Measurements from ENCODE around the gene HNF1A. TPM values are rescaled to one million over a fixed set of nuclear protein-coding genes. Genes with fewer than 3 reads are reported as not detected.
A peak's percentile ranks its signal among the peaks of the same experiment; 100 is the strongest.

Gene HNF1A
- total RNA-seq, 1 donor from 2014 or later = not detected

DNA sequence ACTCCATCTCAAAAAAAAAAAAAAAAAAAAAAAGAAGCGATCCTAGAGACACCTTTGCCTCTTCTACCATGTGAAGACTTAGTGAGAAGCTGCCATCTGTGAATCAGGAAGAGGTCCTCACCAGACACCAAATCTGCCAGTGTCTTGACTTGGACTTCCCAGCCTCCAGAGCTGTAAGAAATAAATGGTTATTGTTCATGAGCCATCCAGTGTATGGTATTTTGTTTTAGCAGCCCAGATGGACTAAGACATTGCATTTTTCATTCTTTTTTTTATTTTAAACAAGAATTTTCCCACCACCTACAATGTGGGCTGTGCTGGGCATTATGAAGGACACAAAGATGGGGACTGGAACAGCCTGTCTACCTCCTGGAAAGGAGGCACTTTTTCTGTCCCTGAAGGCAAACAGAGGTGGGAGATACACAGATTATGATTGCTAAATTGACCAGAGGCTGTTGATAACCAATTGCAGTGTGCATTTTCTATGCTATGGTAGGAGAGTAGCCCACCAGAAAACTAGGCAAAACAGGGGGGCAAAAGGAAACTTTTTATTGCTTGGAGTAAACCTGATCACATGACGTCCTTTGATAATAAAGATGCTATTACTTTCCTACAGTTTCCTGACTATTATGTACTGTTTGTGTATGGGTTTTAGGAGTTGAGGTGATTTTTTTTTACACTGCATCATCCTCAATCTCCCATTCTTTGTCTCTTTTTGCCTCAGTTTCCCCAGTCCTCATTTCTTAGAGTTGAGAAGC, 40.7 kb downstream of the HNF1A start:
- Histone ChIP-seq H3K4me3 (no peak overlapping the region), H3K27ac (no peak overlapping the region), H4K20me1 (ENCODE audit: low read depth) (no peaks in the 10 kb centered on the region), H3K4me2 (no peak overlapping the region), H3K27me3 (no peaks in the 10 kb centered on the region), H3K79me2 (ENCODE audit: low read depth) (peaks cover 16% of the 10 kb centered on the region), H2AFZ (replicated peaks) (no peak overlapping the region), H3K9ac (no peak overlapping the region), H3K9me3 (ENCODE audit: low read depth) (no peaks in the 10 kb centered on the region), H3K4me1 (peaks cover 8% of the 10 kb centered on the region), H3K36me3 (no peaks in the 10 kb centered on the region), H3F3A (ENCODE audit: low read depth) (peaks cover 6% of the 10 kb centered on the region)
- TF ChIP-seq EZH2 (IDR thresholded peaks at IDR 0.05) = no peak
- no peak for TF ChIP-seq EZH2phosphoT487 (IDR thresholded peaks at IDR 0.05)
- TF ChIP-seq, protein P1, sequence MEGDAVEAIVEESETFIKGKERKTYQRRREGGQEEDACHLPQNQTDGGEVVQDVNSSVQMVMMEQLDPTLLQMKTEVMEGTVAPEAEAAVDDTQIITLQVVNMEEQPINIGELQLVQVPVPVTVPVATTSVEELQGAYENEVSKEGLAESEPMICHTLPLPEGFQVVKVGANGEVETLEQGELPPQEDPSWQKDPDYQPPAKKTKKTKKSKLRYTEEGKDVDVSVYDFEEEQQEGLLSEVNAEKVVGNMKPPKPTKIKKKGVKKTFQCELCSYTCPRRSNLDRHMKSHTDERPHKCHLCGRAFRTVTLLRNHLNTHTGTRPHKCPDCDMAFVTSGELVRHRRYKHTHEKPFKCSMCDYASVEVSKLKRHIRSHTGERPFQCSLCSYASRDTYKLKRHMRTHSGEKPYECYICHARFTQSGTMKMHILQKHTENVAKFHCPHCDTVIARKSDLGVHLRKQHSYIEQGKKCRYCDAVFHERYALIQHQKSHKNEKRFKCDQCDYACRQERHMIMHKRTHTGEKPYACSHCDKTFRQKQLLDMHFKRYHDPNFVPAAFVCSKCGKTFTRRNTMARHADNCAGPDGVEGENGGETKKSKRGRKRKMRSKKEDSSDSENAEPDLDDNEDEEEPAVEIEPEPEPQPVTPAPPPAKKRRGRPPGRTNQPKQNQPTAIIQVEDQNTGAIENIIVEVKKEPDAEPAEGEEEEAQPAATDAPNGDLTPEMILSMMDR (IDR thresholded peaks at IDR 0.05) = no peak
- H3K9me3 Mint-ChIP-seq = no peaks in the 10 kb centered on the region
- no peaks in the 10 kb centered on the region for H3K36me3 Mint-ChIP-seq
- H3K27me3 Mint-ChIP-seq (ENCODE audit: insufficient read depth, low read depth) = peaks cover 9% of the 10 kb centered on the region
- H3K4me3 Mint-ChIP-seq = no peak overlapping the region
- H3K4me1 Mint-ChIP-seq = peaks cover 16% of the 10 kb centered on the region
- DNase-seq (ENCODE audit: low spot score) = no peak
- H3K27ac Mint-ChIP-seq = no peak overlapping the region

DNA sequence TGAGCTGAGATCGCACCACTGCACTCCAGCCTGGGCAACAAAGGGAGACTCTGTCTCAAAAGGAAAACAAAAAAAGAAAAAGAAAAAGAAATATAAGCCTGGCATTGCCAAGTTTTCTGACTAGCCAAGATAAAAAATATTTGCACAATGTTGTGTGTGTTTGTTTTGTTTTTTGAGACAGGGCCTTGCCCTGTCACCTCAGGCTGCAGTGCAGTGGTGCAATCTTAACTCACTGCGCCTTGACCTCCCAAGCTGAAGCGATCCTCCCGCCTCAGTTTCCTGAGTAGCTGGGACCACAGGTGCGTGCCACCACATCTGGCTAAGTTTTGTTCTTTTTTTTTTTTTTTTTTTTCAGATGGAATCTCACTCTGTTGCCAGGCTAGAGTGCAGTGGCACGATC, 43.4 kb downstream of the HNF1A start:
- Histone ChIP-seq H3K79me2 (ENCODE audit: low read depth) (no peaks in the 10 kb centered on the region), H3K9ac (no peak overlapping the region), H2AFZ (replicated peaks) (no peak overlapping the region), H3K9me3 (ENCODE audit: low read depth) (no peaks in the 10 kb centered on the region), H3K27ac (no peak overlapping the region), H3K4me1 (no peaks in the 10 kb centered on the region), H3K36me3 (no peaks in the 10 kb centered on the region), H3K27me3 (no peaks in the 10 kb centered on the region), H3F3A (ENCODE audit: low read depth) (no peaks in the 10 kb centered on the region), H4K20me1 (ENCODE audit: low read depth) (no peaks in the 10 kb centered on the region), H3K4me2 (no peak overlapping the region), H3K4me3 (no peak overlapping the region)
- Mint-ChIP-seq H3K4me3 (no peak overlapping the region), H3K4me1 (no peaks in the 10 kb centered on the region), H3K36me3 (no peaks in the 10 kb centered on the region), H3K27ac (no peak overlapping the region), H3K9me3 (no peaks in the 10 kb centered on the region), H3K27me3 (ENCODE audit: insufficient read depth, low read depth) (peaks cover 11% of the 10 kb centered on the region)
- DNase-seq (ENCODE audit: low spot score) = no peak
- TF ChIP-seq EZH2 (IDR thresholded peaks at IDR 0.05) = no peak
- TF ChIP-seq EZH2phosphoT487 (IDR thresholded peaks at IDR 0.05) = no peak
- TF ChIP-seq, protein P1 (IDR thresholded peaks at IDR 0.05) = no peak

DNA sequence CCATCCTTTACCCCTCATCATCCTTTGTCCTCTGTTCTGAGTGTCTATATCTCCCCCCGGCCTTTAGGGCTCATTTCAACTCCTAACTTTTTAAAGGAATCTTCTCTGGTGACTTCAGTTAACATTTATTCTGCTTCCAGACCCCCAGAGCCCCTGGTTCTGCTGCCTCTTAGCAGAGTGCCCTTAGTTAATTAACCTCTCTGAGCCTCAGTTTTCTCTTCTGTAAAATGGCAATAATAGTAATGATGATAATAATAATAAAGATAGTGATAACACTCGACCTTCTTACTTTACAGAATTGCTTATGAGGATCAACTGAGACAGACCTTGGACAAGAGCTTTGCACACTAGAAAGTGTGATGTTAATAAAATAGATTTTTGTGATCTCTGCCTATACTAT, 44.4 kb downstream of the HNF1A start:
- H3K4me2 ChIP-seq = no peak overlapping the region
- H3F3A ChIP-seq (ENCODE audit: low read depth) = no peaks in the 10 kb centered on the region
- DNase-seq (ENCODE audit: low spot score) = no peak
- no peaks in the 10 kb centered on the region for H3K36me3 ChIP-seq
- no peak for TF ChIP-seq EZH2phosphoT487 (IDR thresholded peaks at IDR 0.05)
- TF ChIP-seq, protein P1 (IDR thresholded peaks at IDR 0.05) = no peak
- no peak for TF ChIP-seq EZH2 (IDR thresholded peaks at IDR 0.05)
- H3K4me3 Mint-ChIP-seq = no peak overlapping the region
- no peaks in the 10 kb centered on the region for H3K27me3 ChIP-seq
- H4K20me1 ChIP-seq (ENCODE audit: low read depth) = no peaks in the 10 kb centered on the region
- H3K9me3 ChIP-seq (ENCODE audit: low read depth) = no peaks in the 10 kb centered on the region
- H3K9ac ChIP-seq = no peak overlapping the region
- H3K4me1 Mint-ChIP-seq = no peaks in the 10 kb centered on the region
- H3K4me1 ChIP-seq = no peaks in the 10 kb centered on the region
- peak overlapping the region; percentile 11 for H3K27ac Mint-ChIP-seq
- no peak overlapping the region for H3K27ac ChIP-seq
- H3K4me3 ChIP-seq = no peak overlapping the region
- no peak overlapping the region for H2AFZ ChIP-seq (replicated peaks)
- H3K9me3 Mint-ChIP-seq = no peaks in the 10 kb centered on the region
- H3K36me3 Mint-ChIP-seq = no peaks in the 10 kb centered on the region
- H3K27me3 Mint-ChIP-seq (ENCODE audit: insufficient read depth, low read depth) = peaks cover 11% of the 10 kb centered on the region
- no peaks in the 10 kb centered on the region for H3K79me2 ChIP-seq (ENCODE audit: low read depth)

Data from neural progenitor cell (in vitro differentiated cells).